Psoas muscle (tissue), 8 donors: ENCODE results near the gene CMTM5. TPM values are rescaled to one million over a fixed set of nuclear protein-coding genes. Genes with fewer than 3 reads are reported as not detected.
A peak's percentile ranks its signal among the peaks of the same experiment; 100 is the strongest.
"Not testable (repeated sequence)": the region's sequence is repeated elsewhere in the genome, so short reads cannot be mapped to it uniquely, and the experiment has no call there.

ENCODE experiments used
- ATAC-seq, 4 donors: fragments of 200-7000 bp; cut with Tn5 transposase; one replicate each; pipeline ENCODE4 v1.9.1; 2020; ENCODE audit warnings: moderate library complexity in 3 of 4, mild to moderate bottlenecking in 2 of 4
- DNase-seq, 2 donors: peaks; one replicate each; pipeline ENCODE4 v3.0.0-alpha.2; 2020
- H3K27ac ChIP-seq: fragments of 200-600 bp; one replicate; pipeline ENCODE4 v1.8.0; 2022
- H3K27me3 ChIP-seq, 3 donors: fragments of 200-600 bp in 1 of 3; one replicate each; pipeline versions ENCODE4 v1.6.1 to v1.8.0; 2013 to 2022; ENCODE audit warnings: low read length in 2 of 3, mild to moderate bottlenecking in 2 of 3, moderate library complexity in 1 of 3; ENCODE audit not compliant: insufficient read depth in 3 of 3
- H3K36me3 ChIP-seq, 2 donors: fragments of 200-600 bp in 1 of 2; one replicate each; pipeline versions ENCODE4 v1.6.1 to v1.8.0; 2013 to 2022; ENCODE audit warnings: low read depth in 1 of 2, mild to moderate bottlenecking in 1 of 2, moderate library complexity in 1 of 2; ENCODE audit not compliant: insufficient read depth in 1 of 2
- H3K4me1 ChIP-seq: fragments of 200-600 bp; one replicate; pipeline ENCODE4 v1.8.0; 2022
- H3K4me3 ChIP-seq: fragments of 200-600 bp; one replicate; pipeline ENCODE4 v1.8.0; 2022; ENCODE audit warnings: mild to moderate bottlenecking
- H3K9me3 ChIP-seq: fragments of 200-600 bp; one replicate; pipeline ENCODE4 v1.8.0; 2022
- WGBS, 3 donors: extraction: QIAGEN DNeasy Blood & Tissue Kit; methylation state at CpG; one replicate each; pipeline versions ENCODE4 v1.1.6 to v1.1.7; 2013; 5-methylcytosine and 5-hydroxymethylcytosine counted together
- intact Hi-C, 2 donors: fragments of 100-400 bp; cut with DNase I; formaldehyde crosslinking; loops; one replicate each; pipeline versions ENCODE4 v1.11.0 to v1.14.2; 2022
- polyA plus RNA-seq, 3 donors: library from polyadenylated mRNA; stranded (reverse); fragments of 200-250 nt; gene quantifications; one replicate each; pipeline ENCODE4 v1.2.3, GENCODE V29; 2013
- total RNA-seq, 4 donors: library from RNA; stranded (reverse); fragmentation: NEBNext Ultra II Directional in 2 of 4; extraction: Animal tissue kit (Norgen Biotek cat#: 25700) in 2 of 4; gene quantifications; one replicate each; pipeline versions ENCODE4 v1.2.1 to v1.2.4, GENCODE V29; 2021 to 2023
- TF ChIP-seq, protein P1 (sequence below): fragments of 200-600 bp; IDR thresholded peaks from one replicate; pipeline ENCODE4 v1.8.0; 2022; ENCODE audit warnings: antibody characterized with exemption
- donor health status: healthy with polysubstance abuse.
- donor health status: DM: no; HTN: no; CAD: no; lungs with moderate emphysema.
- donor health status: Bipolar disorder and iron deficiency.
- donor health status: healthy.
- donor health status: DM: yes; HTN: yes; CAD: no.
- donor health status: DM: no; HTN: no; CAD: no.
- donor health status: DM: no; HTN: no; CAD: no.
- donor health status: DM: yes; HTN: yes; CAD: no.

The CMTM5 gene
- total and polyA plus RNA-seq, 7 donors, result 0.20 to 0.63 (median 0.32) TPM; not detected in 4

DNA sequence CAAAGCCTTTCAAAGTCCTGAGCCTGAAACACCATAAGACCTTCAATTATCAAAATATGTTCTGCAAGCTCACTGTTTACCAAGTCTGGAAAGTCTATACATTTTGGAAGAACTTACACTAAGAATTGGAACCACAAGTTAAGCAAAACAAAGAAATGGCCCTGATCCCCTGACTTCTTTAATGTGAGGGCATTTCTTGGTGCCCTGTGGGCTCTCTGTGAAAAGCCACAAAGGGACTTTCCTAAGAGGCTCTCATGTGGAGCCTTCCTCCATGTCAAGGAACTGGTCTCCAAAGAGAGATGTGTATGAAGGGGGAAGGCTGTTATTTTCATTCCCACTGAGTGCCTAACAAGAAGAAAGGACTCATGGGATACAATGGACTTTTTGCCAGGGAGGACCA lies 44.7 kb downstream of the CMTM5 start:
- Histone ChIP-seq H3K4me3 (no peak overlapping the region), H3K9me3 (no peaks in the 10 kb centered on the region), H3K36me3 (peaks cover 0 to 44% of the 10 kb centered on the region in 2 donors), H3K4me1 (no peaks in the 10 kb centered on the region), H3K27me3 (no peaks in the 10 kb centered on the region), H3K27ac (peak overlapping the region; percentile 30)
- TF ChIP-seq, protein P1, sequence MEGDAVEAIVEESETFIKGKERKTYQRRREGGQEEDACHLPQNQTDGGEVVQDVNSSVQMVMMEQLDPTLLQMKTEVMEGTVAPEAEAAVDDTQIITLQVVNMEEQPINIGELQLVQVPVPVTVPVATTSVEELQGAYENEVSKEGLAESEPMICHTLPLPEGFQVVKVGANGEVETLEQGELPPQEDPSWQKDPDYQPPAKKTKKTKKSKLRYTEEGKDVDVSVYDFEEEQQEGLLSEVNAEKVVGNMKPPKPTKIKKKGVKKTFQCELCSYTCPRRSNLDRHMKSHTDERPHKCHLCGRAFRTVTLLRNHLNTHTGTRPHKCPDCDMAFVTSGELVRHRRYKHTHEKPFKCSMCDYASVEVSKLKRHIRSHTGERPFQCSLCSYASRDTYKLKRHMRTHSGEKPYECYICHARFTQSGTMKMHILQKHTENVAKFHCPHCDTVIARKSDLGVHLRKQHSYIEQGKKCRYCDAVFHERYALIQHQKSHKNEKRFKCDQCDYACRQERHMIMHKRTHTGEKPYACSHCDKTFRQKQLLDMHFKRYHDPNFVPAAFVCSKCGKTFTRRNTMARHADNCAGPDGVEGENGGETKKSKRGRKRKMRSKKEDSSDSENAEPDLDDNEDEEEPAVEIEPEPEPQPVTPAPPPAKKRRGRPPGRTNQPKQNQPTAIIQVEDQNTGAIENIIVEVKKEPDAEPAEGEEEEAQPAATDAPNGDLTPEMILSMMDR, result no peak
- intact Hi-C loops, result no loop called here
- no peak for DNase-seq
- no peak for ATAC-seq

DNA sequence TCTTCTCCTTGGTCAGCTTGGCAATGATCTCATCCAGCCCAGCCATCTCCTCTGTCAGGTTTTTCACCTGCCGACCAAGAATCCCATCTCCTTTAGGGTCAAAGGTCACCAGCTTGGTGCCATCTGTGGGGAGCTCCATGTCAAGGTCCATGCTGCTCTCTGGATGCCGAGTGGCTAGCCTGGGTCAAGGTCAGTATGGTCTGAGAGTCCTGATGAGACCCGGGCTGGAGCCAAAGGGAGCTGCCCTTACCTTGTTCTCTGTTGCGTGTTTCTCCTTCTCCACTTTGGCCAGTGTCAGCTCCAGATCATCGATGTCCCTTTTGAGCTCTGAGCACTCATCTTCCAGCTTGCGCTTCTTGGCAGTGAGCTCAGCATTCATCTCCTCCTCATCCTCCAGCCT lies 46.8 kb downstream of the CMTM5 start:
- no peak overlapping the region for H3K27ac ChIP-seq
- H3K4me1 ChIP-seq, result no peaks in the 10 kb centered on the region
- peak in 1 of 4 donors; percentile 6 for ATAC-seq
- no peak for DNase-seq
- H3K4me3 ChIP-seq, result no peak overlapping the region
- no peaks in the 10 kb centered on the region for H3K27me3 ChIP-seq
- intact Hi-C loops, result no loop called here
- TF ChIP-seq, protein P1, result no peak
- H3K9me3 ChIP-seq, result no peaks in the 10 kb centered on the region
- WGBS, 3 donors, result 60 to 64% (median 61%) methylated on average over 6 of the region's 6 CpGs
- H3K36me3 ChIP-seq, result peaks cover 0 to 48% of the 10 kb centered on the region in 2 donors

GRCh38 chr14:23425169-23425568 lies 48.3 kb downstream of the CMTM5 start:
- peak overlapping the region; percentile 4 for H3K4me3 ChIP-seq
- no peaks in the 10 kb centered on the region for H3K4me1 ChIP-seq
- peaks cover 0 to 39% of the 10 kb centered on the region in 2 donors for H3K36me3 ChIP-seq
- TF ChIP-seq, protein P1, result no peak
- no peaks in the 10 kb centered on the region for H3K9me3 ChIP-seq
- WGBS, 3 donors, result 55 to 72% (median 60%) methylated on average over 10 of the region's 10 CpGs
- no peaks in the 10 kb centered on the region for H3K27me3 ChIP-seq
- intact Hi-C loops, result no loop called here
- ATAC-seq (no peak), DNase-seq (no peak)
- H3K27ac ChIP-seq, result no peak overlapping the region

DNA sequence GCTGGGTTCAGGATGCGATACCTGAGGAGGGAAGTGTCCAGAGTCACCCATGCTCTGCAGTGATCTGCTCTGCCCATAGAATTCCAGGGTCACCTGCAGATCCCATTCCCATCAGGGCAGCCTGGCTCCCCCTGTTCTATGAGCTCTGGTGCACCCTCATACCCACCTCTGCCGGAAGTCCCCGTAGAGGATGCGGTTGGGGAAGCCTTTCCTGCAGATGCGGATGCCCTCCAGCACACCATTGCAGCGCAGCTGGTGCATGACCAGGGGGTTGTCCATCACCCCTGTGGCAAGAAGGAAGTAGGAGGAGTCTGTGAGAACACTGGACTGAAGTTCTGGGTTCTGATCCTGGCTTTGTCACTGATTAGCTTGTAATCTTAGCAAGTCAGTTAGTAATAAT lies 49.0 kb downstream of the CMTM5 start:
- H3K27ac ChIP-seq, H3K27me3 ChIP-seq, ATAC-seq, H3K4me1 ChIP-seq, DNase-seq, H3K4me3 ChIP-seq, H3K9me3 ChIP-seq, intact Hi-C loops: not testable (repeated sequence)
- 71 to 89% (median 74%) methylated on average over 6 of the region's 6 CpGs for WGBS, 3 donors
- peaks cover 0 to 39% of the 10 kb centered on the region in 2 donors for H3K36me3 ChIP-seq

DNA sequence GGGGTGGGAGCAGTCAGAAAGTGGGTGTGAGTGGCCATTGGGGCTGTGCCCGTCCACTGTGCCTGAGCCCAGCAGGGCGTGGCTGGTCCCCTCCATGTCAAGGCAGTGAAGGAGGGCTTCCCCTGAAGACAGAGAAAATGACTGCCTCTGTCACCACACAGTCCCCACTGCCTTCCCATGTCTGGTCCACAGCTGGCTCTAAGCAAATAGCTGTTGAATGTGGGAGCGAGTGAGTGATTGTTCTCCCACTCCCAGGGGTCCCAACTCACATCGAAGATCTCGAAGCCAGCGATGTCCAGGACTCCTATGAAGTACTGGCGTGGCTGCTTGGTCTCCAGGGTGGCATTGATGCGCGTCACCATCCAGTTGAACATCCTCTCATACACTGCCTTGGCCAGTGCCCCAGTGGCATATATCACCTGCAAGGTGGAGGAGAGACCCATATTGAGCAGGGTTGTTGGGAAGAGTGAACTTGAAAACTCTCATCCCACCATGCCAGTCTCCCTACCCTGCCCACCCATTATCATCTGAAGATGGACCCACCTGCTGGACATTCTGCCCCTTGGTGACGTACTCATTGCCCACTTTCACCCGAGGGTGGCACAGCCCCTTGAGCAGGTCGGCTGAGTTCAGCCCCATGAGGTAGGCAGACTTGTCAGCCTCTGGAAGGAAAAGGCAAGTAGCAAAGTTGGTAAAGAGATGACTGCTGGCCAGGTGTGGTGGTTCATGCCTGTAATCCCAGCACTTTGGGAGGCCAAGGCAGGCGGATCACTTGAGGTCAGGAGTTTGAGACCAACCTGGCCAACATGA lies 52.0 kb downstream of the CMTM5 start:
- no peak for DNase-seq
- ATAC-seq, result no peak
- TF ChIP-seq, protein P1, result no peak
- no peak overlapping the region for H3K4me3 ChIP-seq
- H3K9me3 ChIP-seq, result no peaks in the 10 kb centered on the region
- H3K36me3 ChIP-seq, result peaks cover 0 to 24% of the 10 kb centered on the region in 2 donors
- H3K27me3 ChIP-seq, result no peaks in the 10 kb centered on the region
- intact Hi-C loops, result no loop called here
- H3K27ac ChIP-seq, result no peak overlapping the region
- peaks cover 2% of the 10 kb centered on the region for H3K4me1 ChIP-seq
- WGBS, 3 donors, result 60 to 69% (median 65%) methylated on average over 13 of the region's 13 CpGs

Other genes with a start within 250 kb of the CMTM5 start
- 10 to 100 TPM in 3 of 4 donors, 1 to 10 TPM in 1; 7.5 to 43.0 (median 24.1) TPM for gene SLC7A8, start 193.4 kb upstream of the CMTM5 start, total RNA-seq
- gene SLC7A8, start 193.4 kb upstream of the CMTM5 start, polyA plus RNA-seq, result 10 to 100 TPM; 10.4 to 72.6 (median 44.2) TPM
- not detected for gene RNF212B, start 139.1 kb upstream of the CMTM5 start, total RNA-seq
- gene RNF212B, start 139.1 kb upstream of the CMTM5 start, polyA plus RNA-seq, result not detected
- 10 to 100 TPM in 2 of 4 donors, 1 to 10 TPM in 2; 6.3 to 13.4 (median 9.6) TPM for gene HOMEZ, start 90.9 kb upstream of the CMTM5 start, total RNA-seq
- gene HOMEZ, start 90.9 kb upstream of the CMTM5 start, polyA plus RNA-seq, result 1 to 10 TPM; 3.5 to 4.8 (median 4.5) TPM
- 10 to 100 TPM in 2 of 4 donors, 1 to 10 TPM in 2; 6.4 to 15.2 (median 9.5) TPM for gene PPP1R3E, start 74.2 kb upstream of the CMTM5 start, total RNA-seq
- 10 to 100 TPM in 1 of 3 donors, 1 to 10 TPM in 2; 5.6 to 23.1 (median 9.9) TPM for gene PPP1R3E, start 74.2 kb upstream of the CMTM5 start, polyA plus RNA-seq
- gene BCL2L2, start 70.2 kb upstream of the CMTM5 start, total RNA-seq, result 10 to 100 TPM; 17.8 to 30.2 (median 26.7) TPM
- 10 to 100 TPM; 12.1 to 23.8 (median 20.6) TPM for gene BCL2L2, start 70.2 kb upstream of the CMTM5 start, polyA plus RNA-seq
- gene PABPN1, start 55.6 kb upstream of the CMTM5 start, total RNA-seq, result 10 to 100 TPM; 65.2 to 84.0 (median 79.6) TPM
- gene PABPN1, start 55.6 kb upstream of the CMTM5 start, polyA plus RNA-seq, result 100 to 1,000 TPM in 2 of 3 donors, 10 to 100 TPM in 1; 73.6 to 104 (median 102) TPM
- 1 to 10 TPM in 3 of 4 donors, under 1 TPM in 1; 0.95 to 6.3 (median 1.8) TPM for gene SLC22A17, start 24.2 kb upstream of the CMTM5 start, total RNA-seq
- 1 to 10 TPM; 1.1 to 1.4 (median 1.2) TPM for gene SLC22A17, start 24.2 kb upstream of the CMTM5 start, polyA plus RNA-seq
- gene EFS, start 11.9 kb upstream of the CMTM5 start, total RNA-seq, result 1 to 10 TPM in 3 of 4 donors, under 1 TPM in 1; 0.93 to 2.5 (median 1.4) TPM
- 1 to 10 TPM in 2 of 3 donors, under 1 TPM in 1; 0.98 to 1.1 (median 1.1) TPM for gene EFS, start 11.9 kb upstream of the CMTM5 start, polyA plus RNA-seq
- gene IL25, start 4.2 kb upstream of the CMTM5 start, total RNA-seq, result not detected
- under 1 TPM in 1 of 3 donors, not detected in 2; 0.01 TPM for gene IL25, start 4.2 kb upstream of the CMTM5 start, polyA plus RNA-seq
- gene MYH6, start 31.2 kb downstream of the CMTM5 start, total RNA-seq, result 100 to 1,000 TPM in 3 of 4 donors, 10 to 100 TPM in 1; 44.1 to 532 (median 191) TPM
- gene MYH6, start 31.2 kb downstream of the CMTM5 start, polyA plus RNA-seq, result 100 to 1,000 TPM in 1 of 3 donors, 10 to 100 TPM in 2; 50.3 to 143 (median 60.7) TPM
- gene MYH7, start 58.6 kb downstream of the CMTM5 start, total RNA-seq, result over 10,000 TPM in 1 of 4 donors, 1,000 to 10,000 TPM in 3; 4,588 to 15,830 (median 8,724) TPM
- gene MYH7, start 58.6 kb downstream of the CMTM5 start, polyA plus RNA-seq, result 1,000 to 10,000 TPM; 1,035 to 2,043 (median 1,534) TPM
- 10 to 100 TPM; 20.3 to 49.9 (median 30.1) TPM for gene NGDN, start 92.7 kb downstream of the CMTM5 start, total RNA-seq
- 10 to 100 TPM; 60.7 to 91.1 (median 90.1) TPM for gene NGDN, start 92.7 kb downstream of the CMTM5 start, polyA plus RNA-seq
- 1 to 10 TPM in 1 of 4 donors, under 1 TPM in 3; 0.39 to 2.9 (median 0.63) TPM for gene ZFHX2, start 174.7 kb downstream of the CMTM5 start, total RNA-seq
- gene ZFHX2, start 174.7 kb downstream of the CMTM5 start, polyA plus RNA-seq, result under 1 TPM; 0.11 to 0.71 (median 0.69) TPM
- 10 to 100 TPM; 18.5 to 29.9 (median 23.2) TPM for gene THTPA, start 179.2 kb downstream of the CMTM5 start, total RNA-seq
- gene THTPA, start 179.2 kb downstream of the CMTM5 start, polyA plus RNA-seq, result 10 to 100 TPM; 23.0 to 53.5 (median 26.2) TPM
- gene AP1G2, start 190.7 kb downstream of the CMTM5 start, total RNA-seq, result 10 to 100 TPM in 1 of 4 donors, 1 to 10 TPM in 3; 4.4 to 11.0 (median 6.1) TPM
- gene AP1G2, start 190.7 kb downstream of the CMTM5 start, polyA plus RNA-seq, result 1 to 10 TPM; 3.3 to 5.3 (median 4.3) TPM
- gene JPH4, start 201.7 kb downstream of the CMTM5 start, total RNA-seq, result under 1 TPM; 0.05 to 0.62 (median 0.17) TPM
- gene JPH4, start 201.7 kb downstream of the CMTM5 start, polyA plus RNA-seq, result under 1 TPM; 0.01 to 0.13 (median 0.03) TPM